ENCODE measurements around the gene MINAR2.

DNA sequence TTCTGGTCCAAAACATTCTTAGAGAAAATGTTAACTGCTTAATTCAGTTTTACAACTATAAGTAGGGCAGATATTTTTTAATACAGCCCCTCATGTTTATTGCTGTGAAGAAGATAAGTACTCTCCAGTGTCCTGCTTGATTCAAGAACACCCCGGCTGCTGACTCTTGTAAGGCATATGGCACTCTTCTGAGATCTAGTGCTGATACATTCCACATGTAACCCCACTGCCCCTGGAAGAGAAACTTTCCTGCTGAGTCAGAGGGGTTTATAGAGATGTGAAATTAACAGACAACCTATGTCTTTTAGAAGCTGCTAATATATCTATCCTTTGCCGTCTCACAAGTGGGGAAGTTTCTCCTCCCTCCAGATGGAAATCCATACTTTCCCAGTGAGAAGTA, 1.0 kb upstream of the MINAR2 start:
- TF ChIP-seq CTCF (IDR thresholded peaks at IDR 0.05 in 8 of 11, conservative IDR thresholded peaks at IDR 0.05 in 3 of 11) (no peak), POLR2A (IDR thresholded peaks at IDR 0.05) (no peak)
